DMS79 (cell line): ENCODE results near the gene SH2D2A.

Experiments used
- DNase-seq: peaks from one replicate; lab custom pipeline; 2025; lab: John Stamatoyannopoulos, UW

The SH2D2A gene

GRCh38 chr1:156823210-156823790, 6.7 kb upstream of the SH2D2A start:
- DNase-seq = no peak

GRCh38 chr1:156822680-156823079, 6.0 kb upstream of the SH2D2A start:
- DNase-seq = no peak

GRCh38 chr1:156821801-156822200, 5.2 kb upstream of the SH2D2A start:
- no peak for DNase-seq

- DNase-seq = no peak
Measured at GRCh38 chr1:156815961-156816422, 656 bp downstream of the SH2D2A start.

- no peak for DNase-seq
Measured at GRCh38 chr1:156815307-156815826, 1.3 kb downstream of the SH2D2A start.

- no peak for DNase-seq
Measured at GRCh38 chr1:156814571-156815260, 1.9 kb downstream of the SH2D2A start.

- DNase-seq = peak; percentile 39
Measured at GRCh38 chr1:156813750-156814570, 2.7 kb downstream of the SH2D2A start.

- DNase-seq = no peak
Measured at GRCh38 chr1:156813298-156813697, 3.4 kb downstream of the SH2D2A start.

- DNase-seq = no peak
Measured at GRCh38 chr1:156812293-156812990, 4.2 kb downstream of the SH2D2A start.

- DNase-seq = no peak
Measured at GRCh38 chr1:156811168-156811567, 5.5 kb downstream of the SH2D2A start.

- no peak for DNase-seq
Measured at GRCh38 chr1:156809711-156810366, 6.8 kb downstream of the SH2D2A start.

- no peak for DNase-seq
Measured at GRCh38 chr1:156809281-156809680, 7.4 kb downstream of the SH2D2A start.

GRCh38 chr1:156808186-156809030, 8.2 kb downstream of the SH2D2A start:
- no peak for DNase-seq

GRCh38 chr1:156807627-156808026, 9.0 kb downstream of the SH2D2A start:
- DNase-seq = no peak

- no peak for DNase-seq
Measured at GRCh38 chr1:156806512-156807440, 9.9 kb downstream of the SH2D2A start.

- peak; percentile 90 for DNase-seq
Measured at GRCh38 chr1:156805766-156806511, 10.7 kb downstream of the SH2D2A start.

- peak; percentile 95 for DNase-seq
Measured at GRCh38 chr1:156804572-156805243, 11.9 kb downstream of the SH2D2A start.

- no peak for DNase-seq
Measured at GRCh38 chr1:156804026-156804425, 12.6 kb downstream of the SH2D2A start.
